HG03558 (cell line): ENCODE data around the gene EMC8.

Experiments used
- ATAC-seq: cut with Tn5 transposase; IDR thresholded peaks from one replicate; pipeline ENCODE4 v1.9.1; 2021; ENCODE audit warnings: moderate number of reproducible peaks; ENCODE audit not compliant: unreplicated experiment; ENCODE audit errors: extremely low read depth

EMC8 gene

GRCh38 chr16:85762970-85763369 is 36.4 kb downstream of the EMC8 start:
- no peak for ATAC-seq

GRCh38 chr16:85761861-85762260 is 37.5 kb downstream of the EMC8 start:
- no peak for ATAC-seq

- ATAC-seq: no peak
Observed at GRCh38 chr16:85759631-85760419, 39.5 kb downstream of the EMC8 start.

- ATAC-seq: no peak
Observed at GRCh38 chr16:85759136-85759535, 40.2 kb downstream of the EMC8 start.

- ATAC-seq: no peak
Observed at GRCh38 chr16:85757341-85757822, 42.0 kb downstream of the EMC8 start.

GRCh38 chr16:85755929-85756768 is 43.2 kb downstream of the EMC8 start:
- no peak for ATAC-seq

GRCh38 chr16:85754413-85754812 is 44.9 kb downstream of the EMC8 start:
- ATAC-seq: no peak

GRCh38 chr16:85753976-85754375 is 45.4 kb downstream of the EMC8 start:
- ATAC-seq: no peak

GRCh38 chr16:85753559-85753958 is 45.8 kb downstream of the EMC8 start:
- no peak for ATAC-seq

- ATAC-seq: no peak
Observed at GRCh38 chr16:85752511-85753420, 46.6 kb downstream of the EMC8 start.

GRCh38 chr16:85751698-85752501 is 47.4 kb downstream of the EMC8 start:
- ATAC-seq: no peak

GRCh38 chr16:85750827-85751697 is 48.3 kb downstream of the EMC8 start, which contains the start of gene C16orf74:
C16orf74 (minus strand) TSS chr16:85751096; CDS start chr16:85735217, 15,879 bp downstream.
- no peak for ATAC-seq

GRCh38 chr16:85750146-85750826 is 49.1 kb downstream of the EMC8 start:
- ATAC-seq: no peak

GRCh38 chr16:85749771-85750145 is 49.6 kb downstream of the EMC8 start:
- ATAC-seq: no peak

GRCh38 chr16:85746460-85747215 is 52.7 kb downstream of the EMC8 start:
- ATAC-seq: no peak

GRCh38 chr16:85738923-85739715 is 60.2 kb downstream of the EMC8 start:
- no peak for ATAC-seq
